ENCODE measurements around the gene KLKB1.

The KLKB1 gene

DNA sequence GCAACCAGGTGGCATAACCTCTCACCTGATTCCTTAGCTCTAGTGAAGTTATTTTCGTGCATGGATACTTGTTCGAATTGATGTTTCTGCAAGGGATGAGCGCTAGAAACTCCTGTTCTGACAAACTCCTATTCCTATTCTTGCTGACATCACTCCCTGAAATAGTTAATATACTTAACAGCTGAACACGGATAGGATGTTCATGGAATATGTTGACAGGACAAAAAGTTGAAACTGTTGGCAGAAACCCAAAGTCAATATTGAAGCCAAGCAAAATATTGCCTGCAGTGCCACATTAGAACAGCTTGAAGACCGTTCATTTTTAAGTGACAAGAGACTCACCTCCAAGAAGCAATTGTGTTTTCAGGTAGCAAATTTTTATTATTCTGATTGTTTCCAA lies at the start of gene KLKB1:
KLKB1 (plus strand) TSS at position 287 of the 400 bp plus-strand sequence. CDS start 689 bp downstream, outside the sequence.
- no peak within 1 kb of the TSS for H3K4me3 ChIP-seq (ENCODE audit: low read depth, low read length)

- no peak overlapping the region for H3K4me3 ChIP-seq (ENCODE audit: low read depth, low read length)
Observed at GRCh38 chr4:186188107-186188506, 39.2 kb upstream of the KLKB1 start.

DNA sequence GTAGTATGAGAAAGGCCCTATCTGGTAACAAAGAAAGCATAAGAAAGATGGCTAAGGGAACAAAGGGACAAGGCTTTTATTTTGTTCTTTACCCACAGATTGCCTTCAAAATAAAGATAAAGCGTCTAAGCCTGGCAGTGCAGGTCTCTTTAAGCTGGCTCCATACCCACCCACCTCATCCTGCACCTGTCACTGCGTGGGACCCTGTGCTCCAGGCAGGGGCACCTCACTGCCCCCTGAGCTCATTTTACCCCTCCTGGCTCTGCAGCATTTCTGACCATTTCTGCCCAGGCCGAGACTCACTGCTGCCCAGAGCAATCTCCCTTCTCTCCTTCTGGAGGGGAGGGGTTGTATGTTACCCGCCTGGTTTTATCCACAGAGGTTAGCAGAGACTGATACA lies 37.7 kb upstream of the KLKB1 start:
- H3K4me3 ChIP-seq (ENCODE audit: low read depth, low read length), result no peak overlapping the region

DNA sequence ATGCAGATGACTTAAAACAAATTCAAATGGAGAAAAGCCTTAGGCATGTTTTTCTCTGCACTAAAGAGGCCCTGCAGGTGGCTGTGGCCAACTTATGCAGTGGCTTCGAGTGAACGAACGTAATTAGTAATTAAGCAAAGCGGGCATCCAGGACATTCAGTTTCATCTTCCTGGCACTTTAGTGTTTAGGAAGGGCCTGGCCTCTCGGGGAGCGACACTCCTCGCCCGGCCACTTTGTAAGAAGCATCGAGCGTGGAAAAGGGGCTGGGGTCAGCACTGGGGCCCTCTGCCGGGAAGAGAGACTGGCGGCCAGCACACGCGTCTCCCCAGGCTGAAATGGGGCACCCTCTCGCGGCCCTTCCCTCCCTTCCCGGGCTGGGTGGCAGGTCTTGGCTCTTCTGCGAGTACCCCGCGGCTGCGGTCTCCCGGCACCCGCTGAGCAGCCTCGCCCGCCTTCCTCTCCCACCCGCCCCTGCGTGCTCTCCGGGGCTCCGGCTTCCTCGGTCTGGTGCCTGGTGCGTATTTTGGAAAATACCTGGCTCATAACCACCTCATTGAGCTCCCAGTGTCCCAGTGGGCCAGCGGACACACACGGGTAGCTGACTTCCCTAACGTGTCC lies 36.6 kb upstream of the KLKB1 start:
- H3K4me3 ChIP-seq (ENCODE audit: low read depth, low read length), result peak overlapping the region; percentile 88

GRCh38 chr4:186191200-186192065 lies 35.9 kb upstream of the KLKB1 start, which contains the start of gene CYP4V2:
CYP4V2 (plus strand) TSS chr4:186191567; CDS start chr4:186191824, 257 bp downstream.
- peak within 1 kb of the TSS; percentile 88 for H3K4me3 ChIP-seq (ENCODE audit: low read depth, low read length)

DNA sequence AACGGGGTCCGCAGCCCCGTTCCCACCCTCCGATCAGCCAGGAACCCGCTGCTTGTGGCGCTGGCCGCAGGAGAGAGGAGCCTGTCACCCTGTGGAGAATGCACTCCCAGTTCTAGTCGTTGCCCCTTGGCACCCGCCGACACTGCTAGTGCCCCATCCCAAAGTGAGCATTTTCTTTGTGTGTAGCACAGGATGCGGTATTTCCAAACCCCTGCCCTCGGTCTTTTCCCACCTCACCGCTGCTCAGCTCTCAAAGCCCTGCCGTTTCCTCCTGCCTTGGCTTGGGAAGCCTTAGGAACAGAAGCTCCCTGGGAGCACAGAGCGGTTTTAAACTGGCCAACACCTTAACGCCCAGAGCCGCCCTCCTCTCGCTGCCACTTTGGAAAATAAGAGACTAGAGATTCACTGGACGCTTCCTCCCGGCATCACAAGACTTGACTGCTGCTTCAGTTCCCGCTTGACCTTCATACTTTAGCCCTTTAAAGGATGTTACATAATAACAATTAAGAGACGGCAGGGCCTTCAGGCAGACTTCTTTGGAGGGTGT lies 35.2 kb upstream of the KLKB1 start:
- peak overlapping the region; percentile 88 for H3K4me3 ChIP-seq (ENCODE audit: low read depth, low read length)

GRCh38 chr4:186193851-186194250 lies 33.5 kb upstream of the KLKB1 start:
- no peak overlapping the region for H3K4me3 ChIP-seq (ENCODE audit: low read depth, low read length)

- H3K4me3 ChIP-seq (ENCODE audit: low read depth, low read length), result no peak overlapping the region
Observed at GRCh38 chr4:186196063-186196462, 31.2 kb upstream of the KLKB1 start.

GRCh38 chr4:186200516-186200915 lies 26.8 kb upstream of the KLKB1 start:
- H3K4me3 ChIP-seq (ENCODE audit: low read depth, low read length), result no peak overlapping the region

- no peak overlapping the region for H3K4me3 ChIP-seq (ENCODE audit: low read depth, low read length)
Observed at GRCh38 chr4:186201010-186201409, 26.3 kb upstream of the KLKB1 start.

DNA sequence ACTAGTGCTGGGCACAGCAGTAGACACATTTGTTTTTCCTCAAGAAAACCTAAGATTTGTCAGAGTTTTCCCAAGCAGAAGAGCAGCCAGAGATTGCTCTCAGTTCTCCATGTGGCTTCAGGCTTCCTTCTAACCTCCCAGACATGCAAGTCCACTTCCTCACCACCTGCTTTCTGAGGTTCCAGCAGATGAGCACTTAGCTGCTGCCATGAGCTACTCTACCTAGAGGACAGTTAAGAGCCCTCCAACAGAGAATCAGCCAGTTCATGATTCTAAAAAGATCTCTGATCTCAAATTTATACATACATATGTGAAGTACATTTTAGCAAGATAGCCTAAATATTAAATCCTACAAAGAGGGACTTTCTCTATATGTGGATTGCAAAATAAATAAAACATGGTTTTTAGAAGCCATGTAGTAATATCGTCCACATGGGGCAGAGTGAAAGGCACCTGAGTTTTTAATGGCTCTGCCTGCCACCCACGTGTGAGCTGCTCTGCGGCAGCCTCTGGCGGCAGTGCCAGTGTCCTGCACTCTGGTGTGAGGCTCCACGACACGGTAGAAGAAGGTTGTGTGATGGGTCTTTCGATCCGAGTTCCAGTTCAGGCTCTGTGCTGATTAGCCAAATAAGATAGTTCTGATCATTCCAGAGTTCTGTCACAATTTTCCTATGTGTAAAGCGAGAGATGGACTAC lies 25.6 kb upstream of the KLKB1 start:
- no peak overlapping the region for H3K4me3 ChIP-seq (ENCODE audit: low read depth, low read length)

DNA sequence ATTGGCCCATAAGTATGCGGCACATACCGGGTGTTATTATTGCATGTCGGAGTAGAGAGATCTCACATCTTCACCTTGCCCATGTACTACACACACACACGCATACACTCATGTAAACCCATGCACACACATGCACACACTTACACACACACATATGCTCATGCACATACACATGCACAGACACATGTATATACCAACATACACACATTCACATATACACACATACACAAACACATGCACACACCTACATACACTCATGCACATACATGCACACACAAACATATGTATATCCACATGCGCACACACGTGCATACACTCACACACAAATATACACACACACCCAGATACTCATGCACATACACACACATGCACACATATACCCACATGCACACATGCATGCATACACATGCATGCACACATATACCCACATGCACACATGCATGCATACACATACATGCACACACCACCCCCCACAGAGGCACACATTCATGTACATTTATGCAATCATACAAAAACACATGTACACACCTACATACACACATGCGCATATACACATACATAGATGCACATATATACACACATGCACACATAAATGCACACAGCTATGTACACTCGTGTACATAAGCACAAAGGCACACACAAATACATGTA lies 24.7 kb upstream of the KLKB1 start:
- H3K4me3 ChIP-seq (ENCODE audit: low read depth, low read length), result no peak overlapping the region

GRCh38 chr4:186203406-186203805 lies 23.9 kb upstream of the KLKB1 start:
- no peak overlapping the region for H3K4me3 ChIP-seq (ENCODE audit: low read depth, low read length)

DNA sequence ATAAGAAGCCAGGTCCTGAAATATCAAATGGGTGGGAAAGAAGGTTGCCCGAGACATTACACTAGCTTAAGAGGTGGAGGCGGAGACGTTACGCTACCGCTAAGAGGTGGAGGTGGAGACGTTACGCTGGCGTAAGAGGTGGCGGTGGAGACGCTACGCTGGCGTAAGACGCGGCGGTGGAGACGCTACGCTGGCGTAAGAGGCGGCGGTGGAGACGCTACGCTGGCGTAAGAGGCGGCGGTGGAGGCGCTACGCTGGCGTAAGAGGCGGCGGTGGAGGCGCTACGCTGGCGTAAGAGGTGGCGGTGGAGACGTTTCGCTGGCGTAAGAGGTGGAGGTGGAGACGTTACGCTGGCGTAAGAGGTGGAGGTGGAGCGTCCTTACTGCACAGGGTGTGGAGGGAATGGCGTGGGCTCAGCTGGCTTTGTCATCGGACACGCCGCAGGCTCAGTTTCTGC lies 23.2 kb upstream of the KLKB1 start:
- H3K4me3 ChIP-seq (ENCODE audit: low read depth, low read length), result no peak overlapping the region

DNA sequence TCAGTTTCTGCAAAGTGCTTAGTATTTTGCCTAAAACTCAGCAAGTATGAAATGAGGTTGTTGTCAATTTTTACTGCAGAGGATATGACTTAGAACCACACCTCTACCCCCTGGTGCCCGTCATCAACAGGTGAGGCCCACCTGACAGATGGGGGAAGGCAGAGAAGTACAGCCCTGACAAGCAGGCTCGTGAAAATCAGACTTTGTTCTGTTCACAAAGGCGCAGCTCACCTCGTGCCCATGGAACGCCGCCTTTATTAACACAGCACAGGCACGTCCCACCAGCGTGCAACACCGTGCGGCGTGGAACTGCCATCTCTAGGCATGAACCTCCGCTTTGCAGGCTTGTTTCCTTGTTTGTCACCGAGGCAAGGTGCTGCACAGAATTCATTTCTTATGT lies 22.6 kb upstream of the KLKB1 start:
- H3K4me3 ChIP-seq (ENCODE audit: low read depth, low read length), result no peak overlapping the region

DNA sequence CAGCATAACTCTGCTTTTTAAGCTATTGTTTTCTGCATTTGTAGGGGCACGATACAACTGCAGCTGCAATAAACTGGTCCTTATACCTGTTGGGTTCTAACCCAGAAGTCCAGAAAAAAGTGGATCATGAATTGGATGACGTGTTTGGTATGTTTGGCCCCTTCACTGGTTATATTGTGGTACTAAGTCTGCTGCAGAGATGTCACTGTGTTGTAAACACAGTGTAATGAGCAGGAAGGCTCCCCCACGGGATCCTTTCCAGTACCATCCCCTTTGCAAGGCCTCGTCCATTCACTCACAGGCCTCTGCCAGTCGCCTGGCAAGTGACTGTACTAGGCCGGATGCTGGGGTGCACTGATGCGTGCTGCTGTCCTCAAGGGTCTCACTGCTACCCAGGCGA lies 22.2 kb upstream of the KLKB1 start:
- H3K4me3 ChIP-seq (ENCODE audit: low read depth, low read length), result no peak overlapping the region

DNA sequence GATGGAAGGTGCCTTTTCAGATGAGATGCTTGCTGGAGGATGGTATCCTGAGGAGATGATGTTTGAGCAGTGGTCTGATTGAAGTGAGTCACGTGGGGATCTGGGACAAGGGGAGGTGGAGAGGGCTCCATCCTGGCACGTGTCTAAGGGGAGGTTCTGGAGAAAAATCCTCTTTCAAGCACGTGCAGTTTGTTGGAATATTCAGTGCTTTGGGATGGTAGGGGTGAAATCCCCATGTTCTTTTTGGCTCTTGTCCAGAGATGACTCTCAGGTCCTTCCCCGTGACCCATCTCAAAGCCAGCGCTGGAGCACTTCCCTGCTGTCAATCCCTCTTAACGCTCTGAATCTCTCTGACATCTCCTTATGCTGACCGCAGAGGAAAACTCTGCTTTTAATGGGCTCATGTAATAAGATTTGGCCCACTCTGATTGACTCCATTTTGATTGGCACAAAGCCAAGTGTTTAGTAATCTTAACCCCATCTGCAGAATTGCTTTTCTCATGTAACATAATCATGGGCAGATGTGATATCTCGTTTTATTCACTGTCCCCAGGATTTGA lies 10.8 kb upstream of the KLKB1 start:
- no peak overlapping the region for H3K4me3 ChIP-seq (ENCODE audit: low read depth, low read length)

GRCh38 chr4:186217733-186218293 lies 9.5 kb upstream of the KLKB1 start:
- H3K4me3 ChIP-seq (ENCODE audit: low read depth, low read length), result no peak overlapping the region

DNA sequence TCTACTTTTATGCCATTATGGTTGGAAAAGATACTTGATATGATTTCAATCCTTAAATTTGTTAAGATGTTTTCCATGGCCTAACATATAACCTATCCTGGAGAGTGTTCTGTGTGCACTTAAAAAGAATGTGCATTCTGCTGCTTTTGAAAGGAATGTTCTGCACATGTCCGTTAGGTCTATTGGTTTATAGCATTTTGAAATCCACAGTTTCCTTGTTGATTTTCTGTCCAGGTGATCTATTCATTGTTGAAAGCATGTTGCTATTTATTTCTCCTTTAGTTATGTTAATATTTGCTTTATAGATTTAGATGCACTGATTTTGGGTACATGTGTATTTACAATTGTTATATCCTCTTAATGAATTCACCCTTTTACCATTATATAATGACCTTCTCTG lies 5.7 kb upstream of the KLKB1 start:
- no peak overlapping the region for H3K4me3 ChIP-seq (ENCODE audit: low read depth, low read length)

- no peak overlapping the region for H3K4me3 ChIP-seq (ENCODE audit: low read depth, low read length)
Observed at GRCh38 chr4:186225848-186226247, 1.5 kb upstream of the KLKB1 start.

Measured in iPS-11a (cell line).